CD4-positive, alpha-beta T cell treated with Interleukin-4 for 1 hour (primary cell): ENCODE data around the gene KLHL2.

Experiments used
- DNase-seq, 2 donors: peaks; one replicate each; pipeline ENCODE4 v3.0.0-alpha.2; 2020 to 2022

Gene KLHL2

DNA sequence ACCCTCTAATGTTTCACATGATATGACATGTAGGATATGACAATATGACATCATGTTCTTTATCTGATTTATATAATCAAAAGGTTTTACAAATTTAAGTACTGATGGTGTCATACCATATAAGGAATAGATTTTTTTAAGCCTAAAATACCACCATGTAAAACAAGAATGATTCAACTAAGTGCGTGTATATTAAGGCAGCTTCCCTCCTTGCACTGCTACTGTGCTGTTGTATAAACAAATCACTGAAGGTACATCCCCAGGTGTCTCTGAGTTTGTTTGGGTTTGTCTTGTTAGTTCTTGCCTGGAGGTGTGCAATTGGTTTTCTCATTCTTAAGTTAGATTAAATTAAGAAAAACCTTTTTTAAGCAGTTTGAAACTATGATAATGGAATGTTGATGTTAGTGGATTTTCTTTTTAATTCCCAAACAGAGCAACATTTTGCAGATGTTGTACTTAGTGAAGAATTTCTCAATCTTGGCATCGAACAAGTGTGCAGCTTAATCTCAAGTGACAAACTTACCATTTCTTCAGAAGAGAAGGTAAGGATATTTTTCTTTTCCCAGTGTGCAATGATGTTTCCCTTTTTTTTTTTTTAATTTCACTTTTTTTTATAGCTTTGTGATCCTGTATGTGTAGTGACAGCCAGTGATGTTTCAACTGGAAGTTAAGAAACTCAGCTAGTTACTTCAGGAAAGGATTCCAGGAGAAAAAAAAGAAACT is 86.7 kb downstream of the KLHL2 start:
- DNase-seq = no peak

DNA sequence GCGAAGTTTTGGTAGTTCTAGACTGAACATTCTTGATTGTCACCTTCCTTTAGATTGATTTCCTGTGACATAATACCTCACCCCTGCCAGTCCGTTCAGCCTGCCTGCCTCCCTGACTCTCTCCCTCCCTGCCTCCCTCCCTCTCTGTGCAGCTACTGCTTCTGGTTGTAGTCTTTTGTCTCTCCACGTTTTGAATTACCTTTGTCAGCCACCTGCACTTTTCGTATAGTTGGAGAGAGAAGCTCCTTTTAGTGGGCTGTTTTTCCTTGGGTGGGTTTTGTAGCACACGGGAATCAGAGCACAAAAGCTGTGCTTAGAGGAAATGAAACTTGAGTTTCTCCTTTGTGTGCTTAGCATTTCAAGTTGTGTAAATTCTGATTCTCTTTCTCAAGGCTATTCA is 87.5 kb downstream of the KLHL2 start:
- peak; percentile 22 to 34 for DNase-seq

DNA sequence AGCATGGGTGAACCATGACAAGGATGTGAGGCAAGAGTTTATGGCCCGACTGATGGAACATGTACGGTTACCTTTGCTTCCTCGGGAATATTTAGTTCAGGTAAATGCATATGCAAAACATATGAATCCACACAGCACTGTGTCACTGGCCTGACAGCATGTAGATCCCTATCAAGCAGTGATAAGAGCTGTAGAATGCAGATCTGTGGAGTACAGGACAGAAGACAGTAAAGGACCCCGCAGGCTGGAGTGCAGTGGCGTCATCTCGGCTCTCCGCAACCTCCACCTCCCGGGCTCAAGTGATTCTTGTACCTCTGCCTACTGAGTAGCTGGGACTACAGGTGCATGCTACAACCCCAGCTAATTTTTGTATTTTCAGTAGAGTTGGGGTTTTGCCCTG is 90.3 kb downstream of the KLHL2 start:
- no peak for DNase-seq

DNA sequence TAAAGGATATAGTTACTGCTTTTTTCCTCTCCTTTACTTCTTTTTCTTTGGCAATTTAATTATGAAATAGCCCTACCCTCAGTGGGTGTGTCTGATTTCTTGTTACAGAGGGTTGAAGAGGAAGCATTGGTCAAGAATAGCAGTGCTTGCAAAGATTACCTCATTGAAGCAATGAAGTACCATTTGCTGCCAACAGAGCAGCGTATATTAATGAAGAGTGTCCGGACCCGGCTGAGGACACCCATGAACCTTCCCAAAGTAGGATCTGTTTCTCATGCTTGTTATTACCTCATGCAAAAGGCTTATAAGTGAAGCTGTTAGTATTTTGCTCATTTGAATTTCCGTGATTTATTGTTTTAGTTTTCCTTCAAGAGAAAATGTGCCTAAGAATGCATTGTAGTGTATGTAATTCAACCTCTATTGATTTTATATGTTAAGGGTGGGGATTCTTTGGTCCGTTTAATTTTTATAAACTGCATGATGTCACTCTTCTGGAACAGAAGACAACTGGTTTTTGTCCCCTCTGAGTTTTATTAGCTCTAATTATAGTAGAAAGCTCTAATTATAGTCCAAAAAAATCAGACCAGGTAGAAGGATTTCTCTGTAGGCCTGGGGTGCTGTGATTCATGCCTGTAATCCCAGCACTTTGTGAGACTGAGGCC is 92.2 kb downstream of the KLHL2 start:
- no peak for DNase-seq

DNA sequence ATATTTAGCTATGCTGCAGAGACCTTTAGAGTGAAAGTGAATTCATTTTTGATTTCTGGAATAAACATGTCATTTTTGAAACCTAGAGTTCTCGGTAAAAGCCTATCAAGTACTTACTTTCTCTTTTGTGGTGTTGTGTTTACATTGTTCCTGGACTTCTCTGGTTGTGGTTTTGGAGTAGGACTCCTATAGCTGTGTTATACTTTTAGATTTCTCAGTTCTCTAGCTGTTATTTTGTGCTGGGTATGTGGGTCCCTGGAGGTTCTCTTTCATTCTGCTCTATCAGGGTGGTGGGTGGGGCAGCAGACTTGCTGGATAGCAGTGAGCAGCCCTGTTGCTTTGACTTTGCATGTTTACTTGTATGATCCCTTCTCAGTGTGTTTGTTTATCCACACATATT is 94.5 kb downstream of the KLHL2 start:
- DNase-seq = peak in 1 of 2 donors; percentile 28

DNA sequence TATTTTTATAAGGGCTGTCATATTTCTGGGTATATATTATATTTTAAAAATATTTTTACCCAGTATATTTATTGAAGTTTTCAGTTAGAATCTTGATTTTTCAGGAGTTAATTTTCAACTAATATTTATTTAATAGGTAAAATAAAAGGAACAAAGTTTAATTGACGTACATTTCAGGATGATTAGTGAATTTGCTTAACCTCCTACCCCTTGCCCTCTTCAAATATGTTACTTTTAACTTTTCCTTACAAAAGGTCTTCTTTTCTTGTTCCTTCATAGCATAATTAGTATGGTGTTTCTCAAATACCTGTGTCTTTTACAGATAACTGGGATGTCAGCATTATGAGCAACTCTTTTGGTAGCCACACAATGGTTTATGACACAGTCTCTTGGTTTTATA is 95.3 kb downstream of the KLHL2 start:
- DNase-seq = no peak

DNA sequence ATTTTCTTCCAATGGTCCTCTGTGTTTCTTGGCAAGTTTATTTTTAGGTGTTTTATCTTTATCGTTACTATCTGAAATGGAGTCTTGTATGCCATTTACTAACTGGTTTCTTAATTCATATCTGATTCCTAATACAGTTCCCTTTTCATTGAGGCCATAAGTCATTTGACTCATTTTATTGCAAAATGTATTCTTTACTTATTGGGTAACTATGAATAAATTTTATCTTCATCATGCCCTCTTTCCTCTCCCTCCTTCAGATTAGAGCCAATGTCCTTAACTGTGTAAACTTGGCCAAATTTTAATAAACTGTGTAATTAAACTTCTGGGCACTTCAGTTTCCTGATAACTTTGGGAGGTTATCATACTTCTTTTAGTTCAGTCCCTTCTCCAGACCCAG is 100.8 kb downstream of the KLHL2 start:
- DNase-seq = no peak

DNA sequence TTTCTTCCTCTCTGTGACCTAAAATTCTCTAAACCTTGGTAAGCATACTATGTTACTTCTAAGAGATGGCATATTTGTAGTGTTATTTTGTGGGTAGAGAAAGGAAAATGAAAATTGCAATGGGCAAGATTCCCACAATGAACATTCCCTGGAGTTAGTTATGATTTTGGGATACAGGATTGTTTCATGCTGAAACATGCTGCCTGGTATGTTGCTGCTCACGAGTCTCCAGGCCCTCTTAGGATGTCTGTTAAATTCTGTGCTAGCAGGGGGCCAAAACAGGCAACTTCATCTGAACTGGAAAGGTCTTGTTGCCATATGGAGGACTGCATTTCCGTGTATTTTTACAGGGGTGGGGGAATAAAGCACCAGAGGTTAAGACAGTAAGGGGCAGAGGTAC is 101.2 kb downstream of the KLHL2 start:
- DNase-seq = no peak

DNA sequence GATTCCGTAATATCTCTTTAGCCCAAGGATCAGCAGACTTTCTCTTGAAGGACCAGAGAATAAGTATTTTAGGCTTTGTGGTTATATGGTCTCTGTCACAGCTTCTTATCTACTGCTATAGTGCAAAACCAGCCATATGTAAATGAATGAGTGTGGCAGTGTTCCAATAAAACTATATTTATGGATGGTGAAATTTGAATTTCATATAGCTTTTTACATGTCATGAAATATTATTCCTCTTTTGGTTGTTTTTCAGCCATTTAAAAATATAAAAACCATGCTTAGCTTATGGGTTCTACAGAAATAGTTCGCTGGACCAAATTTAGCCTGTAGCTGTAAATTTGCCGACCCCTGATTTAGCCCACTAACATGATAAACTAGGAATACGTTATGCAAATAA is 102.1 kb downstream of the KLHL2 start:
- no peak for DNase-seq

DNA sequence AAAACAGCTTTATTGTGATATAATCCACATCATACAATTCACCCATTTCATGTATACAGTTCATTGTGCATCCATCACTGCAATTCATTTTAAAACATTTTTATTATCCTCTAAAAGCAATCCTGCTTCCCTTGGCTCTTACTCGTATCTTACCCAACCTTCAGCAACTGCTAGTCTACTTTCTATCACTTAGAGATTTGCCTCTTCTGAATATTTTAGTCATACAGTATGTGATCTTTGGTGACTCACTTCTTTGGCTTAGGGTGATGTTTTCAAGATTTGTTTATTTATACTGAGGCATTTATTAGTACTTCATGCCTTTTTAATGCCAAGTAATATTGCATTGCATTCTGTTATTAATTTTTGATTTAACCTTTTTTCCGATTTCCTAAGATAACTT is 105.1 kb downstream of the KLHL2 start:
- DNase-seq = no peak

DNA sequence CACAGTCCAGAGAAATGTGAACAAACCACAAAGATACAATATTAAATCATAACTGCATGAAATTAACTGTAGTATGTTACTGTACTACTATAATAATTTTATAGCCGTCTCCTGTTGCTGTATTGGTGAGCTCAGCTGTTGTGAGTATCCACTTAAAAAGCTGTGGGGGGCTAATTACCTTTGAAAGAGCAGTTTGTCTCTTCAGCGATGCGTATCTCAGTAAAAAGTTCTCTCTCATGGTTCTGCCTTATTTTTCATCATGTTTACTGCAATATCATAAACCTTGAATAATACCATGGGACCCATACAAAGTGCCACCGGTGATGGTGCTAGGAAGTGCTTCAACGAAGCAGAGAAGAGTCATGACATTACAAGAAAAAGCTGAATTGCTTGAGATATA is 111.7 kb downstream of the KLHL2 start:
- DNase-seq = no peak

DNA sequence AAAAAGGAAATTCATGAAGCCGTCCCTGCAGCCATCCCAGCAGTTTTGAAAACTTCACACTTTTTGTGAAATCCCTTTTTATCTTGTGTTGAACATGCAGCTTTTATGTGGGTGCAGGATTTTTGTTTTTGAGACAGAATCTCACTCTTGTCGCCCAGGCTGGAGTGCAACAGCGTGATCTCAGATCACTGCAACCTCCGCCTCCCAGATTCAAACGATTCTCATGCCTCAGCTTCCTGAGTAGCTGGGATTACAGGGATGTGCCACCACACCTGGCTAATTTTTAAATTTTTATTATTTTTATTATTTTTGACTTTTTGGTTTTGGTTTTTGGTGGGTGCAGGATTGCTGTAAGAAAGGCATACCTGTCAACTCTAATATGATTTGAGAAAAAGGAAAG is 112.1 kb downstream of the KLHL2 start:
- DNase-seq = no peak

DNA sequence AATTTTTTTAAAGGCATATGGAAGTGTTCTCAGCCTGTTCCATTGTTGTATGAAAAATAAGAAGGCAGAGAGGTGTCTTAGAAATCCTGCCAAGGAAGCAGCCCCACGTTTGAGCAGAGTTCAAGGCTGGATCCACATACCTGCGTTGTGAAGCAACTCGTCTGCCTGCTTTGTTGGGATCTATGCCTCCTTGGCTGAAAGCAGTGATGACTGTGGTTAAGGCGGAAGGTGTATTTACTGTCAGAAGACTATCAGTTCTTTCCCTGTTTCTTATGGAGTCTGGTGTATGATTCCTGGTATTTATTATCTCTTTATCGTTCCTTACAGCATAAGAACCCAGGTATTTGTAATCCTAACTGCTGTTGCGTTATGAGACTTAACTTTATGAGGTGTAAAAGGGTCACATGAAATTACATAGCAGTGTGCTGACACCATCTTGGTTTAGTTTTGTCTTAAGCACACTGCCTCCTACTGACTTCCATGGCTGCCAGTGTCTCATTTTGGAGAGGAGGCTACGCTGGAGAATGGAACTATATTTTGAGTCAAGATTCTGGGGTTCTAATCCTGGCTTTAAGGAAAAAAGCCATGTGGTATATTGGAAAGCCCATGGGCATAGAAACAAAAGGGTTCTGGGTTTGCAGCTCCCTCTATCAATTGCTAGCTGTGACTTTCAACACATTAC is 117.0 kb downstream of the KLHL2 start:
- DNase-seq = no peak

DNA sequence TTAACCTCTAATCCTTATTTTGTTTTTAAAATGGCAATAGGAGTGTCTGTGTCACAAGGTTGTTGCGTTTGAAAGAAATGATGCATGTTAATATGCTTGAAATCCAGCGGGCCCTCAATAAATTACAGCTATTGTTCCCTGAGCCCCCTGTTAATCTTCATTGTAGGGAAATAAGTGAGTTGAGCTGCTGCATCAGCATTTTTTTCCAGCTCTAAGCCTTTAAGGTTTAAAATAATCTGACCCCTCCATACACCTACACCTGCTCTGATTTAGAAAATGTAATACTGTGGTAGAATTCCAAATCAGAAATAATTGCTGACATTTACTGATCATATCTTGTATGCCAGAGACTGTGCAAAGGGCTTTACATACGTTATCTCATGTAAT is 117.5 kb downstream of the KLHL2 start:
- DNase-seq = no peak

DNA sequence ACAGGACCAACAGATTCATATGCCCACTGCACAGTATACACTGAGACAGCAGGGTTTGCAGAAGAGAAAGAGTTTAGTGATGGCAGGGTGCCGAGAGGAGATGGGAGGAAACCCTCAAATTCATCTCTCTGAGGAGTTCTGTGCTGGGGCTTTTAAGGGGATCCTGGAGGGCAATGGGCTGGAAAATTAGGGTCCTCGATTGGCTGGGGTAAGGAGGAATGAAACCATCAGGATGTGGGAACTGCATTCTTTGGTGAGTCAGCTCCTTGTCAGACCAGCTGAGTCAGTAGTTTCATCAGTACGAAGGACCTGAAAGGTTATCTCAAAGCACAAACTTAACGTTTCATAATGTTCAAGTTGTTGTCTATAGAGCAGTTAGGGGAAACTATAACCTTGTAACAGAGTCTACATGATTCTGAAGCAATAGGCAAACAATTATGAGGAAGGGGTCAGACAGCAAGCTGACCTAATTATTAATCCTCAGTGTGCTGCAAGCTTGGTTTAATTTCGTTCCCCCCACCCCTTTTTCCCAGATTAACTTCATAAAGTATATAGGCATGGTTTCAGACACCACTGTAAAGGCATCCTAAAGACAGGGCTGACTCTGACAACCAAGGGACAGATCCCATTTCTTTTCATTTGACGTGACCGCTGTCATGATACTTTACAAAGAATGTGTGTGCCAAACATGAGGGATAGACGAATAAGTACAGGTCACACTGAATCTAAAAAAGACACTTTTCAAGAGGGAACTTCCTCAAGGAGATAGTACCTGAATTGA is 118.6 kb downstream of the KLHL2 start:
- DNase-seq = no peak

DNA sequence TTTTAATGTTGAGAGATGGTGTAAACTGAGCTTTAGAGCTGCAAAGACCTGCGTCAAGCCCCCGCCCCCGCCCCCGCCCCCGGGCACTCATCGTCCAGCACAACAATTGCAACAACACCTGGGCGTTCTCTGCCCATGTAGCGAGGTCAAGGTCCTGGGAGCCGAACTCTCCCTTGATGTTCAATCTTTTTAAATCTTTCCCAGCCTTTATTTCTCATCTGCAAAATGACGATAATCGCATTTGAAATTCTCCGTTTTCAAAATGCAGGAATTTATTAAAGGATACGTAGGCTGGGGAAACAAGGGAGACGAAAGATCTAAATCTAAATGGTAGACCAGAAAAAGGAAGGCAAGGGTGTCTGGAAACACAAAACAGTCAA is 119.5 kb downstream of the KLHL2 start:
- DNase-seq = peak in 1 of 2 donors; percentile 22

DNA sequence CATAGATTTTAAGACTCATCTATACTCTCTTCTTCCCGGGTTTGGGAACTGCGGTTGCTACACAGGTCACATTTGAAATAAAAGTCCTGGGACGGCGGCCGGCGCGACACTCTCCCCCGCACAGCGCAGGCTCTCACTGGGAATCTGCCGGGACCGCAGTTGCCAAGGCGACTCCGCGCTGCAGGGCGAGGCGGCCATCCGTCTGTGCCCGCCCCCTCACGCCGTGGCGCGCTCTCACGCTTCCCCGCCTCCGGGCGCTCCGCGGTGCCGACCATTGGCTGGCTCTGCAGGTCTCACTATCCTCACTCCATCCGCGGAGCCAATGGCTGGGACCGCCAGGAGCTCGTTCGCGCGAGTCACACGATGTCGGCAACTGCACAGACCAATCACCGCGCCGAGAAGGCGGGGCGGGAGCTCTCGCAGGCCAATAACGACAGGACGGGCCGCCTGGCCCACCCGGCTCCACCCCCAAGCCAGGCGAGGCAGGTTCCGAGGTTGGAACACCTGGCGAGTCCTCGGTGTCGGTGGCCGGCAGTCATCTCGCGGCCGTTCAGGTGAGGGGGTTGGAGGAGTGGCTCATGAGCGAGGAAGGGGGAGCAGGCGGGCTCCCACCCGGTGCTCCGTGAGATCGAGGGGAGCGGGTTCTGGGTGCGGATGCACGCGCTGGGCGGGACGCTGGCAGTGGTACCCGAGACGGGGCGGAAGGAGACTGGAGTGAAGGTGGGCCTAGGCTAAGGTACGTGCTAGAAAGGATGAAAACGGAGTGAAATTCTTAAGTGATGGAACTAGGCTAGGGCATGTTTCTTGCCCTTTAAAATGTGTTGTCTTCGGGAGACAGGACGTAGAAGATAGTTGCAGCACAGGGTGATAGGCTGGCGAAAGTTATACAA is 120.1 kb downstream of the KLHL2 start, which contains the start of gene MSMO1:
MSMO1 (plus strand) TSS at position 459 of the 890 bp plus-strand sequence. CDS start 5,702 bp downstream, outside the sequence.
- peak; percentile 98 for DNase-seq

DNA sequence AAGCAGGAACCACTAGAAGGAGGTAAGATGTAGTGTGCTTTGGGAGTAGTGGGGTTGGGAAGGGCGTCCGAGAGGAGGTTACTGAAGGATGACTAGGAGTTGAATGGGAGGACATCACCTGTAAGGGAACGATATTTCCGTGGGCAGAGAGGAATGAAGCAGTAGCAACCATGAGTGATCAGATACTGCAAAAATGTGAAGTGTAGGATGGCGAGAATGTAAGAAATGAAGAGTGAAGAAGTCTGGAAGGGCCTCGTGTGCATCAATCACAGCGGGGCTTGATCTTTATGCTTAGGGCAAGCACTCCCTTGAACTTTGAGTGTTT is 120.7 kb downstream of the KLHL2 start:
- DNase-seq = no peak

DNA sequence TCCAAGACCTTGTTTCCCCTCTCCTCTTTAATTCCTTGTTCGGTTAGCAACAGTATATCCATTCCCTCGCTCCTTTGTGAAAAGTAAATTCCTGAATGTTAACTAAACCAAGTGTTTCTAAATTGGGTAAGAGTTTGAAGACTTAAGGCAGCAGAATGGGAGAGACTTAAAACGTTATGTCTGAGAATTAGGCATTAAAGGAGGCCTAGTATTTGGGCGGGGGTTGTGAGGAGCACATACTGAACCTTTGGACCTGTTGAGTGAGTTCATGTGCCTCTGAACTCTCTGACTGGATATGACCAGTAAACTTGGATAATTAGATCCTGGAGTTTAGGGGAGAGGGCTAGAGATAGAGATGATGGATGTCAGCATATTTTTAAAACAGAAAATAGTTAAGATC is 121.3 kb downstream of the KLHL2 start:
- no peak for DNase-seq

DNA sequence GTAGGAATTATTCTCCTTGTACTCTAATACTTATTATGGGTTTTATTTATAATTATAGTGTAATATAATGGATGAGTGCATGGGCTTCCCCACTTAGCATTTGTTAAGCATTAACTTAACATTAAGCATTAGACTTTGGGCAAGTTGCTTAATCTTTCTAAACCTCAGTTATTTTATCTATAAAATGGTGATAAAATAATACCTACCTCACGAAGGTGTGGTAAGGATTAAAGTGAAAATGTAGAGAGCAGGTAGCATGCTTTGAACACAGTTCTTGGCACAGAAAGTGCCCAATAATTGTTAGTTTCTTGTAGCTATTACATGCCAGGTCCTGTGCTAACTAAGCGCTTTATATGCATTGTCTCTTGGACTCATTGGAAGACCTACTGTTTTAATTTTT is 122.7 kb downstream of the KLHL2 start:
- DNase-seq = no peak

DNA sequence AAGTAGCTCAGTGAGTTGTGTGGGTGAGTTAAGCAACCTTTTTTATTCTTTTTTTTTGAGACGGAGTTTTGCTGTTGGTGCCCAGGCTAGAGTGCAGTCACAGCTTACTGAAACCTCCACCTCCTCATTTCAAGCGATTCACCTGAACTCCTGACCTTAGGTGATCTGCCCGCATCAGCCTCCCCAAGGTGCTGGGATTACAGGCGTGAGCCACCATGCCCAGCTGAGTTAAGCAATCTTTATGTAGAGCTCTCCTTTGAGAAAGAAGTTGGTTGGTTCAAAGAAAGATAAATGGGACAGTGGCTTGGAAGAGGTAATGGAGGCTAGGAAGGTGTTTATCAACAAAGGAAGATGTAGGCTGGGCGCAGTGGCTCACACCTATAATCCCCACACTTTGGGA is 123.3 kb downstream of the KLHL2 start:
- no peak for DNase-seq

DNA sequence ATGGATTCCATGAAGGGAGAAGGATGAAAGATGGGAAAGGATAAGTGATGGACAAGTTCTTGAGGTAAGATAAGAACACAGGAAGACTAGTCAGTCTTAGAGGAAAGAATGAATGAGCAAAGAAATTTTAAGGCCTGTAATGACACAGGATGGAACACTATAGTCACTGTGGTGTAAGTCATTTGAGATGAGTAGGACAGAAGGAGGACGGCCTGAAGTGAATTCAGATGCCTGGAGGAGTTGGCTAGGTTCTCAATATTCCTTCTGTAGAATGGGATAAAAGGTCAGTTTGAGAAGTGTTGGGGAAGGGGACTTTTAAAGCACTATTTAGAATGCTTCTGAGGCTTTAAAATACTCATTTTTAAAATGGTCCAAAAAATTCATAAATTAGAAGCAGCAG is 124.0 kb downstream of the KLHL2 start:
- DNase-seq = no peak

DNA sequence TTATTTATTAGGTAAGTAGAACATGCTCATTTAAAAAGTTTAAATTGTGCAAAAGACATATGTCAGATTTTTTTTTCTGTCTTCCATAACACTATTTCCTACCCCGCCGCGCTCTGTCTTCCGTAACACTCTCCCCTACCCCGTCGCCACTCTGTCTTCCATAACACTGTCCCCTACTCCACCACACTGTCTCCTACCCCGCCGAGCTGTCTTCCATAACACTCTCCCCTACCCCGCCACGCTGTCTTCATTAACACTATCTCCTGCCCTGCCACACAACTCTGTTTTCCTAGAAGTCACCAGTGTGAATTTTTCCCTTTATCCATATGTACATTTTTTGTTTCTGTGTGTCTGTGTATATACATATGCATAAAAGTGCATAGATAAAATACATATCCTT is 124.5 kb downstream of the KLHL2 start:
- no peak for DNase-seq
